Measurements from ENCODE around the gene BCL7A.

Gene BCL7A

DNA sequence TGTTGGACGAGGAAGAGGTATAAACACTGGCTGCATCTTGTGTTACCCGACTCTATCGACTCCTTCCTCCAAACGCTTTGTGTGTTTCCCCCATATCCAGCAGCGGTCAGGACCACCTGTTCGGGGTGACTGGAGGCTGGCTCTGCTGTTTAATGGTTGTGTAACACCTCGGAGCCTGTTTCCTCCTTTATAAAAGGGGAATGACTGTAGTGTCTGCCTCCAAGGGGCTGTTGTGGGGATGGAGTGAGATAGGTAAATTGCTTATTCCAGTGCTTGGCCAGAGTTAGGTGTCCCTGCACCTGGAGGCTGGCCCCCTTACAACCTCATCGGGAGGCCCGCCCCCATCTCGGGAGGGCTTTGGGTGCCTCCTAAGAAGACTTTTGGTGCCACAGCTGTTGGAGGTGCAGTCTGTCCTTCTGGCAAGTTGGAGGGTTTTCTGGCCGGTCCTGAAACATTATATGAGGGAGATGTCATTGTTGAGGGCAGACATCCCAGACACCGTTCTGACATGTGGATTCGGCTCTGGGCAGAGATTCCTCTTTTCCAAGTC lies 57.9 kb downstream of the BCL7A start:
- DNase-seq = no peak

DNA sequence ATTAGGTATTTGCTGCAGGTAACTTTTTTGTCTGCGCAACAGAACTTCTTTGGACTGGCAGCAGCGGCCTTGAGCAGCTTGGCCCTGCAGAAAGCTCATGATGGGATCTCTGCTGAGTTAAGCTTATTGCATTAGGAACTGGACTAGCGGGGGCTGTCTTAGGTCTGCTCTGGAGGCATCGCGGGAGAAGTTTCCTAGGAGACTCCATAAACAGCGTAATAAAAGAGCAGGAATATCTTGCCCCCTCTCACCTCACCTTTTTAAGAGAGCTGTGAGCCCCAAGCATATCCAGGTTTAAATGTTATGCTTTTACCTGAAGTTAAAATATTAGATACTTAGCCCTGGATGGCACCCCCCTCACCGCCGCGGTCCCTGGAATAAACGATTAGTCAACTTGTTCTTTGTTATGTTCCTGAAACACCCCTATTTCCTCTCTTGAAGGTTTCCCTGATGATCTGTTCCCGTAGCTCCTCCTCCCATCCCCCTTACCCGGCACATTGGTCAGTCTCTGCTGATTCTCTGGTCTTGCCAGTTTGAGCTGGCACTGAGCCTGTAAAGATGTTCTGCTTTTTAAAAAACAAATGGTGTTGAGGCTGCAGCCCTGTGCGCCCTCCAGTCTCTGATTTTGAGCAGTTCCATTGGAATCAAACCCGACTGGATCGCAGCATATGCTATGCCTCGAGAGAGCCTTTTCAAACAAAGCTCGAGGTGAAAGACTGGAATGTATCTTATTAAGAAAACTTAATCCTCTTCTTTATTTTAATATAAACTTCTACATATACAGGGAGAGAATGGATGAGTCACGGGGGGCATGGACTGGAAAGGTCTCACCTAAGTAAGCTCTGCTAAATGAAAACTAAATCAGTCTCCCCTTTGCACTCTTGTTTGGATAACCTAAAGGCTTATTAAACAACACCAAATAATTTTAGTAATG lies 58.7 kb downstream of the BCL7A start:
- DNase-seq = peak; percentile 85

DNA sequence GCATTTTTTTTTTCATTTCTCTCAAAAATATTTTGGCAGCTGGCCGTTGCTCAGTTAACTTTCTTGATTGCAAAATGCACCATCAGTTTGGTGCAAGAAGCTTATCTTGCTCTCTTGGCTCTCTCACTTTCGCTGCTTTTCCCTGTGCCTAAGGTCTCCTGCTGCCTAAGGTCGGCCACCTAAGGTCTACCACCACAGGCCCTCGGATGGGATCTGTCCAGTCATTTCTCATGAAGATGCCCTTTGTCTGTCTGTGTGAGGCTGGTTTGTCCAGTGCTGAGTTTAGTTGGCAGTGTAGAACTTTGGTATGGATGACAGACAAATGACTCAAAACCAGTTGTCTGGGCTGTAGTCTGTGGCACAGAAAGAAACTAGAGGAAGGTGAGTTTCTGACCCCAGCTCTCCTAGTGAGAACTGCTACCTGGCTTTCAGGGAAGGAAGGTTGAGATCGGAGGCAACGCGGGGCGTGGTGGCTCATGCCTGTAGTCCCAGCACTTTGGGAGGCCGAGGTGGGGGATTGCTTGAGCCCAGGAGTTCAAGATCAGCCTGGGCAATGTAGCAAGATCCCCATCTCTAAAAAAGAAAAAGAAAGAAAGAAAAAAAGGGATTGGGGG lies 59.5 kb downstream of the BCL7A start:
- DNase-seq = peak; percentile 36

DNA sequence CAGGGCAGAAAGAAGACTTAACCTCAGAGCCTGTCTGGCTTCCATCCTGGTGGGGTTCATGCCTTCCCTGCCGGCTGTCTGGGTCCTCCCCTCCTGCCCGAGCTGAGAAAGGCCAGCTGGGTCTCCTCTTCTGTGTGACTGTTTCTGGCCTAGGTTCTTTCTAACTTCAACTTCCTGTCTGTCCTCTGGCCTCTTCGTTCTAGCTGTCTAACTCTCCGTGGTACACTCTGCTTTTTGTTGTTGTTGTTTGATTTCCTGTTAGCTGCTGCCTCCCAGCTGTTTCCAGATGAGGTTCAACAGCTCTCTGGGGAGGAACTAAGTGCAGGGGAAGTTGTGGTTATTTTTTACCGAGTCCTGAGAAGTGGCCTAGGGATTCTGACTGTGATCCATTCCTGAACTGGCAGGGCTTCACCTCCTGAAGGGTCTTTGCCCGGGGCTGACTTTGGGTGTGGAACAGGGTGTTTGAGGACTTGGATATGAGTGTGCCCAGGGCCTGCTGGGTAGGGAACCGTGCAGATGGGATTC lies 60.1 kb downstream of the BCL7A start:
- DNase-seq = no peak

DNA sequence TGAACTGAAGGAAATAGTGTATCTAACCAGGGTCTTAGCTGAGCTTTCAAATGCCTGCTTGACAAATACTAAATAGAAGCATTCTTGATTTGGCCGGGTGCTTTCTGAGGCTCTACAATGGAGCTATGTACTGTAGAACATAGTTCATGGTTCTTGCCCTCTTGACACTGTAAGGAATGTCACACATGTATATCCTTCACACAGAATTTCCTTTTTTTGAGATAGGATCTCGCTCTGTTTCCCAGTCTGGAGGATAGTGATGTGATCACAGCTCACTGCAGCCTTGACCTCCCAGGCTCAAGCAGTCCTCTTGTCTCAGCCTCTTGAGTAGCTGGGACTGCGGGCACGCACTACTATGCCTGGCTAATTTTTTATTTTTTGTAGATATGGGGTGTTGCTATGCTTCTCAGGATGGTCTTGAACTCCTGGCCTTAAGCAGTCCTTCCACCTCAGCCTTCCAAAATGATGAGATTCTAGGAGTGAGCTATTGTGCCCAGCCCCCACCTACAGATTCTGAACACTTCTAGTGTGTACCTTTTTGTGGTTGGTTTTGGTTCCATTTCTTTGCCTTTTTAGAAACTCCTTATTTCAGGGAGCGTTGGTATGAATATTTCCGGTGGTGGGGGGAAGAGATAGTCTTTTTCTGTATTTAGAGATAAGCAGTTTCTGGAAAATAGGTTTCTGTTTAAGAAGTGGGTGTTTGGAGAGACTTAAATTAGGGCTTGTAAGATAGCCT lies 61.1 kb downstream of the BCL7A start:
- no peak for DNase-seq

DNA sequence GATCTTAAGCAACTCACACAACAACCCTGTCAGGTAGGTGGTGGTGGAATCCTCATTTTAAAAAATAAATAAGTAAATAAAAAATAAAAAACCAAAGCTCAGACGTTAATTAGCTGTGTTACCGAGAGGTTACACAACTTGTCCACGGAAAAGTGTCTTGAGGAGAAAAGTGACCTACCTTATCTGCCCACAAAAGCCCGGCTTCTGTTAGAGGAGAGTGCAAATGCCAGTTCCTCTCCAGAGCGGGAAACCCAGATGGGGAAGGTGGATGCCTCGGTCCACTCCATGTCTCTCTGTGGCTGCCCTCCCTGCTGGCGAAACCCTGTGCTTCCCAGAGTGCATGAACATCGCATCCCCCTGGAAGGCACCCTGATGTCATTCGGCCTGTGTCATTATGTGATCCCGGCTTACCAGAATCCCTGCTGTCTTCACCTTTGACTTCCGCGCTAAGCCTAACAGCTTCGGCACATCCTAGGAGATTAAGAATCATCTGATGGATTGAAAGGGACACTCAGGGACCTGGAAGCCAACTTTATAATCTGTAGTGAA lies 63.2 kb downstream of the BCL7A start:
- no peak for DNase-seq

DNA sequence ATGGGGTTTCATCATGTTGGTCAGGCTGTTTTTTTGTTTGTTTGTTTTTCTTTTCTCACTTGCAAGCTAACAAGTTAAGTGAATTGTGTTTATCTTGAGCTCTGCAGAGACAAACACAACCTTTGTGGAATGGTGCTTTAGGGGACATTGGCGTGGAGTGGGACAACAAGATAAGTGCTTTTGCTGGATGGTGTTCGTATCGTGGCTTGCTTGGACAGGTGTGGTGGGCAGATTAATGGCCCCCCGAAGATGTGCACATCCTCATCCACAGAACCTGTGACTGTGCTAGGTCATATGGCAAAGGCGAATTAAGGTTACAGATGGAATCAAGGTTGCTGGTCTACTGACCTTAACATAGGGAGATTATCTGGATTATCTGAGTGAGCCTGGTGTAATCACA lies 63.9 kb downstream of the BCL7A start:
- no peak for DNase-seq

DNA sequence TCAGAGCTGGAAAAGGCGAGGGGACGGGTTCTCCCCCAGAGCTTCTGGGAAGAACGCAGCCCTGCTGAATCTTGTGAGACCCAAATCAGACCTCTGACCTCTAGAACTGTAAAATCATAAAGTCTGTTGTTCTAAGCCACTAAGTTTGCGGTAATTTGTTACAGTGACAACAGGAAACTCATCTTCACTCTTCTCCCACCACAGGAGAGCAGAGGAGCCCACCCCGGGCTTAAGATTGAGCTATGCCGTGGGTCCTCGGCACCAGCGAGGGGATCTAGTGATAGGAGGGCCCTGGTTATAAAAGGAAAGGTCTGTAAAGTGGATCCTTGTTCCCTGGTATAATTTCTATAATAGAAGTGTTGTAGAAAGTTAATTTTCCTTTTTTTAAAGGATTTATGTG lies 64.4 kb downstream of the BCL7A start:
- no peak for DNase-seq

DNA sequence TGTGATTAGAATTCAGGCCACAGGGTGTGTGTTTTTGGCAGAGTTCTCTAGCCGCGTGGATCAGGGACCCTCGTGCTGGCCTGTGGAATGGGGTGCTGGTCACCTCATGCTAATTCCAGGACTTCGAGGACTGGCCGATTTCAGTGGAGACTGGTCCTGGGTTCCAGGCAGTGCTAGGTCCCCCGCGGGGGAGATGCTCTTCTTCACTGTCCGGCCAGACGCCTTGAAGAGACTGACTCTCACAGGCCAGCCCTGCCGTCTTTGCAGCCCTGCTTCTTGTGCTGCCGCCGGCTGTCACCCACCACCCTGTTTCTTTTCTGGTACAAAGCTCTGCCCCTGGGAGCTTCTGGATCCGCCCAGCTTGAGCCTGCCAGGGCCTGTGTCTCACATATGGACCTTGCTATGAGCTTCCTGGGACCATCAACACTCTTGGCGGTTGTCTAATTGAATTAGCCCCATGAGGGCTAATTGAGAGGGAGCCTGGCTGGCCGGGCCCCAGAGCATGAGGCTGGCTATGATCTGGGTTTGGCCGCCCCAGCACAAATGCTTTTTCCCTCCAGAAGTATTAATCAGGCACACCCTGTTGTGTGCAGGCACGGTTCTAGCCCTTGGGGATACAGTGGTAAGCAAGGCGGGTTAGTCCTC lies 65.1 kb downstream of the BCL7A start:
- no peak for DNase-seq

DNA sequence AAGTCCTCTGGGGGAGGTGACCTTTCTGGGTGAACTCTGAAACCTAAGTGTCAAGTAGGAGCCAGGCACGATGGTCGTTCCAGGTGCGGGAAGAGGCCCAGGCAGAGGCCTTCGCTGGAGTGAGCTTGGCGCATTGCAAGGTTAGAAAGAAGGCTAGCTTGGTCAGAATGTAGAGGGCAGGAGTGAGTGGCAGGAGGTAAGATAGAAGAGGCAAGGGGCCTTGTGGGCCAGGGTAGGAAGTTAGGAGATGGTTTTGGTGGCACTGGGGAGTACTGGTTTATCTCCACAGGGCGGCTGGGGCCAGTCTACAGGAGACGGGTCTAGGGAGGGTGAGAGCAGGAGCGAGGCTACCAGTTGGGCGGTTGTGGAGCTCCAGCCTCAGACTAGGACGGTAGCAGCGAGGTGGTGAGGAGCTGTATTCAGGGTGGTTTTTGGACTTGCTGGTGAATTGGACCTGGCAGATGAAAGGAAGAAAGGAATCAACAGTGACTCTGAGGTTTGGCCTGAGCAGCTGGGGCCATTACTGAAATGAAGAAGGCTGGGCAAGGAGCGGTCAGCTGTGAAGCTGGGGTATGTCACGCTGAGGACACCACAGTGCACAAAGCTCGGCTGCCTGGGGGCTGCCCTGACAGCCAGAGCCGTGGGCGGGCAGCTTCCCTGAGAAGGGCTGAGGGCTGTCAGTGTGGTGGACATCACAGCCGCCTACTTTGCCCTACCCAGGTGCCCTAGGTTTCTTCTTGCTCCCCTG lies 65.9 kb downstream of the BCL7A start:
- no peak for DNase-seq

DNA sequence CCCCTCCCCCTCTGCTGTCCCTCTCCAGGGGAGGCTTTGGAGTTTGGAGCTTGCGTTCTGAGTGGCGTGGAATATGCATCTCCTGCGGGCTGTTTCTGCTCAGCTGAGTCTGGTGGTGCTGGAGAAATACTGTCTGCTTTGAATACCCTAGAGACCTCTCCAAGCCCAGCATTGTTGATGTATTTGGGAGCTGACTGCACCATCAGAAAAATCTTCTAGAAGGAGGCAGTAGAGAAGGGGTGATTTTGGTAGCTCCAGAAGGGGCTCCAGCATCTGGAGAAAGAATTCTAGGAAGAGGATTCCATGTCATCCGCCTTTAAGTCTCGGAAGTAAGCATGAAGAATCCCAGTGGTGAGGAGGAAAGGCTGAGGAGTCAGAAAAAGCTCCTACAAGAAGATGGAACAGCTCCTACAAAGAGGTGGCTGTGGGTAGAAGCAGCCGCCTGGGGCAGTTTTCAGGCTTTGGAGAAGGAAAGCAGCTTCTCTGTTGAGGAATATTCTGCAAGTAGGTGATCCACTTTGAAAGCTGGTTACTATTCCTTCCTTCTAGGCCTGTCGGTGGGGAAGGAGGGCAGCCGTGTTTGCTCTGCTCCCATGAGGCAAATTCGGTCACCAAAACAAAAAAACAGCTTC lies 66.6 kb downstream of the BCL7A start:
- DNase-seq = no peak

DNA sequence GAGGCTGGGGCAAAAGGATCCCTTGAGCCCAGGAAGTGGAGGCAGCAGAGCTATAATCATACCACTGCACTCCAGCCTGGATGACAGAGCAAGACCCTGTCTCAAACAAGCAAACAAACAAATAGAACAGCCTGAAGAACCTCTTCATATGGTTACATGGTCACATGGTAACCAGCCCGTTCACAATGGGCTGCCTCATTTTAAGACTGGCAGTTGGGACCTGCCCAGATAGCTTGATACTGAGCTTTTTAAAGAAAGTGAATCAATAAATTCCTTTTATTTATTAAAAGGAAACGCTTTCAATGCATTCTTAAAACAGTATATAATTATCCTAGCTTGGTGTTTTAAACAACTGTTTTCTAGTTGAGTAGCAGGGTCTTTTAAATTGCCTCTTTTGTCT lies 67.4 kb downstream of the BCL7A start:
- DNase-seq = no peak

DNA sequence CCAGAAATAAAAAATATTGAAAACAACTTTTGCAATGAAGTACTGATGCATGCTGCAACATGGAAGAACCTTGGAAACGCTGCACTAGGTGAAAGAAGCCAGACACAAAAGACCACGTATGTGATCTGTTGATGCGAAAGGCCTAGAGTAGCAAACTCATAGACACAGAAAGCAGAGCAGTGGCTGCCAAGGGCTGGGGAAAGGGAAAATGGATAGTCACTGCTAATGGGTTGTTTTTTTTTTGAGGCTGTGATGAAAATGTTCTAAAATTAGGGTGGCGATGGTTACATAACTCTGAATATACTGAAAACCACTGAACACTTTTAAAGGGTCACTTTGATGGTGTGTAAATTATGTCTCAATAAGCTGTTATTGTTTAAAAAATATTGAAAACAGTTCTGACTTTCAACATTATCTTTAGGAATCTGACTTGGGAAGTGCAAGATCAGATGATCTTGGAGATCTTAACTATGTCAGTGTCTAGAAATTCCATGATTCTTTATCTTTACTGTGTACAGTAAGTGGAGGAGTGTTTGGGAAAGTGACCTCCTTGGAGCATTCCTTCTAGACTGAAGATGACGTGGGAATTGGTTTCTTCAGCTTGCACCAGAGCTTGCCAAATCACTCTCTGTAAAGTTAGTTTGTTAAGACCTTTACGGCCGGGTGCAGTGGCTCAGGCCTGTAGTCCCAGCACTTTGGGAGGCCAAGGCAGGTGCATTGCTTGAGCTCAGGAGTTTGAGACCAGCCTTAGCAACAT lies 69.3 kb downstream of the BCL7A start:
- peak; percentile 91 for DNase-seq

DNA sequence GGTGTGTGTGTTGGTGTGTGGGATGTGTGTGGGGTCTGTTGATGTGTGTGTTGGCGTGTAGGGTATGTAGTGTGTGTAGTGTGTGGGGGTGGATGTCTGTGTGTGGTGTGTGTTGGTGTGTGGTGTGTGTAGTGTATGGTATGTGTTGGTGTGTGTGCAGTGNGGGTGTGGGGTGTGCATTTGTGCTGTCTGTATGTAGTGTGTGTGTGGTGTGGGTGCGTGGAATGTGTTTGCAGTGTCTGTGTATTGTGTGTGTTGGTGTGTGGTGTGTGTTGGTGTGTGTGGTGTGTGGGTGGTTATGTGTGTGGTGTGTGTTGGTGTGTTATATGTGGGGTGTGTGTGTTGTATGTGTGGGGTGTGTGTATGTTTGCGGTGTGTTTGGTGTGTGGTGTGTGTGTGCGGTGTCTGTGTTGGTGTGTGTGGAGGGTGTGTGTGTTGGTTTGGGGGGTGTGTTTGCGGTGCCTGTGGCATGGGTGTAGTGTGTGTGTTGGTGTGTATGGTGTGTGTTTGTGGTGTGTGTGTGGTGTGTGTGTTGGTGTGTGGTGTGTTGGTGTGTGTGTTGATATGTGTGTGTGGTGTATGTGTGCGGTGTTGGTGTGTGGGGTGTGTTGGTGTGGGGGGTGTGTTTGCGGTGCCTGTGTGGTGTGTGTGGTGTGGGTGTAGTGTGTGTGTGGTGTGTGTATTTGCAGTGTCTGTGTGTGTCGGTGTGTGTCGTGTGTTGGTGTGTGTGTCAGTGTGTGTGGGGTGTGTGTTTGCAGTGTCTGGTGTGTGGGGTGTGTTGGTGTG lies 71.6 kb downstream of the BCL7A start:
- DNase-seq = no peak

DNA sequence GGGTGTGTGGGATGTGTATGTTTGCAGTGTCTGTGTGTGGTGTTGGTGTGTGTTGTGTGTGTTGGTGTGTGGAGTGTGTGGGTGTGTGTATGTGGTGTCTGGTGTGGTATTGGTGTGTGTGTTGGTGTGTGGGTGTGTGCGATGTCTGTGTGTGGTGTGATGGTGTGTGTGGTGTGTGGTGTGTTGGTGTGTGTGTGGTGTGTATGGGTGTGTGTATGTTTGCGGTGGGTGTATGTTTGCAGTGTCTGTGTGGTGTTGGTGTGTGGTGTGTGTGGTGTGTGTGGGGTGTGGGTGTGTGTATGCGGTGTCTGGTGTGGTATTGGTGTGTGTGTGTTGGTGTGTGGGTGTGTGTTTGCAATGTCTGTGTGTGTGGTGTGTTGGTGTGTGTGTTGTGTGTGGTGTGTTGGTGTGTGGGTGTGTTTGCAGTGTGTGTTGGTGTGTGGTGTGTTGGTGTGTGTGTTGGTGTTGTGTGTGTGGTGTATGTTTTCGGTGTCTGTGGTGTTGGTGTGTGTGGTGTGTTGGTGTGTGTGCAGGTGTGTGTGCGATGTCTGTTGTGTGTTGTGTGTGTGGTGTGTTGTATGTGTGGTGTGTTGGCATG lies 72.6 kb downstream of the BCL7A start:
- no peak for DNase-seq

DNA sequence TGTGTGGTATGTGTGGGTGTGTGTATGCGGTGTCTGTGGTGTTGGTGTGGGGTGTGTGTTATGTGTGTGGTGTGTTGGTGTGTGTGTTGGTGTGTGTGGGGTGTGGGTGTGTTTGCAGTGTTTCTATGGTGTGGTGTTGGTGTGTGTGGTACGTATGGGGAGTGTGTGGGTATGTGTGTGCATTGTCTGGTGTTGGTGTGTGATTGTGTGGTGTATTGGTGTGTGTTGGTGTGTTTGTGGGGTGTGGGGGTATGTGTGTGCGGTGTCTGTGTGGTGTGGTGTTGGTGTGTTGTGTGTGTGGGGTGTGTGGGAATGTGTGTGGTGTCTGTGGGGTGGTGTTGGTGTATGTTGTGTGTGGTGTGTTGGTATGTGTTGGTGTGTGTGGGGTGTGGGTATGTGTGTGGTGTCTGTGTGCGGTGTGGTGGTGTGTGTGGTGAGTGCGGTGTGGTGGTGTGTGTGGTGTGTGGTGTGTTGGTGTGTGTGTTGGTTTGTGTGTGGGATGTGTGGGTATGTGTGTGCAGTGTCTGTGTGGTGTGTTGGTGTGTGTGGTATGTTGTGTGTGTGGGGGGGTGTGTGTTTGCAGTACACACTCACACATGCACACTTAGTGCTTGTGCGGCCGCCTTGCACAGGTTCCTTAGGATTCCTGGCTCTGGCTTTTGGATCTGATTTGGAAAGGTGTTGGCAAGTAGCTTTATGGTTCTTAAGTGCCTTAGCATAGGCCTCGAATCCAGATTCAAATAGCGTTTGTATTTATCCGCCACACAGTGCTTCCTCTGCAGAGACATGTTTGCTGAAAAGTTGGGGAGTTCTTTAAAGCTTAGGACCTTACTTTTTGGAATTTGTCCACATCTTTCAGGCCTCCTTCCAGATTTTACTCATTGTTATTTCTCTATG lies 73.3 kb downstream of the BCL7A start:
- no peak for DNase-seq

DNA sequence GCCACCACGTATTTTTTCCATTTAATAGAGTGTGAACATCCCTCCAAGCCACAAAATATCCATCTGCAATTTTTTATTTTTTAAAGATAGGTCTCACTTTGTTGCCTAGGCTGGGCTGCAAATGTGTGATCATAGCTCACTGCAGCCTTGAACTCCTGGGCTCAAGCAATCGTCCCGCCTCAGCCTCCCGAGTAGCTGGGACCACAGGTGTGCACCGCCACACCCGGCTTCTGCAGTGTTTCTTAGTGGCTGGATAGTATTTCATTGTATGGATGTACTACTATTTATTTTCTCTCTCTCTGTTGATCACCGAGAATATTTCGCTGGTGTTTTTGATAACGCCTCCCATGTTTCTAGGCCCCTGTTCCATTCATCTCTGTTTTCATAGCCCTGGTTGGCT lies 74.3 kb downstream of the BCL7A start:
- no peak for DNase-seq

DNA sequence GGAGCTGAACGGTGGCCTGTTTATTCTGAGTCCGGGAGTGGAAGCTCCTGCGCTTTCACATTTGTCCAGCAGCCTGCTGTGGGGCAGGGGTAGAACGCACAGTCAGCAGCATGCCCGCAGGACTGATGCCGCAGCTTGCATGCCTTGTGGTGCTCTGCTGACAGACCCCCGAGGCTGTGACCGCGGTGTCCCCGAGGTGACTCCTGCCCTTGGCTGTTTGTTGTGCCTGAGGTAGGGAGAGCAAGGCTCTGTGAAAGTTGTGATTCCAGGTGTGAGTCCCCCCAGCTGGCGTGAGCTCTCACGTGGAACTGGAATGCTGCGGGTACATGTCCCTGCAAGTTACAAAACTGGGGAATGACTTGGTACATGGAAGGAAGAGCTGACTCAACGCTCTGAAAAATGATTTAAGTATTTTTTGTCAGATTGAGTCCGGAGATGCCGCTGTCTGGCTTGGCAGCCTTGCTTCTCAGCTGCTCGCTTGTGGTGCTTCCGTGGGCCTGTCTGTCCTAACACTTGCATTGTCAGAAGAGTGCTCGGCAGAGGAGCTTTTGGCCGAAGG lies 75.0 kb downstream of the BCL7A start:
- DNase-seq = peak; percentile 69
